ENCODE results near the gene NAXD.
"Not testable (repeated sequence)": the region's sequence is repeated elsewhere in the genome, so short reads cannot be mapped to it uniquely, and the experiment has no call there.

The NAXD gene

GRCh38 chr13:110669036-110669435 lies 53.7 kb downstream of the NAXD start:
- no peak for DNase-seq

DNA sequence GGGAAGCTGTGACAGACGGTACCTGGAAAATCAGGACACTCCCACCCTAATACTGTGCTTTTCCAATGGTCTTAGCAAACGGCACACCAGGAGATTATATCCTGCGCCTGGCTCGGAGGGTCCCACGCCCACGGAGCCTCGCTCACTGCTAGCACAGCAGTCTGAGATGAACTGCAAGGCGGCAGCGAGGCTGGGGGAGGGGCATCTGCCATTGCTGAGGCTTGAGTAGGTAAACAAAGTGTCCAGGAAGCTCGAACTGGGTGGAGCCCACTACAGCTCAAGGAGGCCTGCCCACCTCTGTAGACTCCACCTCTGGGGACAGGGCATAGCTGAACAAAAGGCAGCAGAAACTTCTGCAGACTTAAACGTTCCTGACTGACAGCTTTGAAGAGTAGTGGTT lies 54.5 kb downstream of the NAXD start:
- not testable (repeated sequence) for DNase-seq

- no peak for DNase-seq
Measured at GRCh38 chr13:110676595-110677587, 61.5 kb downstream of the NAXD start.

DNA sequence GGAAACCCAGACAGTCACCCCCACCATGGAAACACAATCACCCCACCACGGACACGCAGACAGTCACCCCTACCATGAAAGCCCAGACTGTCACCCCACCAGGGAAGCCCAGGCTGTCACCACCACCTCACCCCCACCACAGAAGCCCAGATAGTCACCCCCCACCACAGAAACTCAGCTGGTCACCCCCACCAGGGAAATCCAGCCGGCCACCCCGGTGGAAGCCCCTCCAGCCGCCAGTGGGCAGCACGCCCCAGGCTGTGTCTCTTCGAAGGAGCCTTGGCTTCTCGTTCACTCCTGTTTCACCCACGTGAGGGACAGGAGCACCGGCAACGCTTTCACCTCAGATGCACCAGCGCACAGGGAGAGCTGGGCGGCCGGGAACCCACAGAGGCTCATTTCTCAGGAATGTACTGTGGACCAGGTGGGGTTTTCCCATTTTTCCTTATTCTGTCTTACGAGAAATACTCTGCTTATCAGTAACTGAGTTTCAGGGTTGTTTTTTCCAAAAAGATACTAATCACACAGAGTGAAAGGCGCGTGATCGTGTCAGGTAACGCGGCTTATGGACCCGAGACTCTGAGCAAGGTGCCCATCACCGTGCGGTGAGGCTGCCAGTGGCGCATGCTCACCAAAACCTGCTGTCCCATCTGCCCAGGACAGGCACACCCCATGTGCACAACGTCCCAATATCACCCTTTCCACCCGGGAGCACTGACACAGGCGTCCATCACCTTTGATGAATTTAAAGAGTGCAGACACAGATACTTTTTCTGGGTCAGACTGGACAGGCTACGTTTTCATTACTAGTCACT lies 62.6 kb downstream of the NAXD start:
- no peak for DNase-seq

- DNase-seq = no peak
Measured at GRCh38 chr13:110680852-110681251, 65.5 kb downstream of the NAXD start.

GRCh38 chr13:110681868-110682550 lies 66.7 kb downstream of the NAXD start:
- DNase-seq = no peak

DNA sequence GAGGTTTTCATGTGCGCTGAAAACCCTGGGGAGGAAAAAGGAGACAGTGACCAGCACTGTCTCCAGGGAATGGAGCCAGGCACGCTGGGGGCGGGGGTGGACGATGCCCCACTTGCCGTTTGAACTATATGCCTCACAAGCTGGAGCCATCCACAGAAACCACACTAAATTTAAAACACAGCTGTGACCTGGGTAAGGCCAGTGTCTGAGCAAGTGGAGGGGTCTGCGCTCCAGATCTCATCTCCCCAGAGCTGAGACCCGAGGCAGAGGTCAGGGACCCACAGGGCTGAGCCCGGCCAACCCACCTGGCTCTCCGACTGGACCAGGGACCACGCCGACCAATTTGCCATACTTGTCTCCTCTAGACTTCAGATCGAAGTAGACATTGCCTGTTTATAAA lies 67.4 kb downstream of the NAXD start:
- DNase-seq = no peak

DNA sequence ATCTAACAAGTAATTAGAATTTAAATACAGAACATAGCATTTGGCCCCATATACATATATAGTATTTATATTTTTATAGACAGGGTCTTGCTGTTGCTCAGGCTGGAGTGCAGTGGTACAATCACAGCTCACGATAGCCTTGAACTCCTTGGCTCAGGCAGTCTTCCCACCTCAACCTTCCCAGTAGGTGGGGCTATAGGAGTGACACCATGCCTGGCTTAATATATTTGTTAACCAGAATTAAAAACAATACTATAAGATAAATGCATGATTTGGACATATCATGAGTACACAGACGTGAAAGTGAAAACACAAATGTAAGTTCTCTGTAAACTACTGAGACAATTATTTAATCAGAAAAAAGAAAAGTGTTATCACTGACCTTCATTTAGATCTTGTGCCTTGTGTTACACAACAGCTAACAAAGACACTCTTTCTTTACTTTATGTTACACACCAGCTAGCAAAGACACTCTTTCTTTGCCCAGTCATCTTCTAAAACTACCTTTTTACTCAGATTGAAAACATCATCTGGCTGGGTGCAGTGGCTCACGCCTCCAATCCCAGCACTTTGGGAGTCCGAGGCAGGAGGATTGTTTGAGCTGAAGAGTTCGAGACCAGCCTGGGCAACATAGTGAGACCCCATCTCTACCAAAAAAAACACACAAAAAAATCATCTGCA lies 68.0 kb downstream of the NAXD start:
- no peak for DNase-seq

DNA sequence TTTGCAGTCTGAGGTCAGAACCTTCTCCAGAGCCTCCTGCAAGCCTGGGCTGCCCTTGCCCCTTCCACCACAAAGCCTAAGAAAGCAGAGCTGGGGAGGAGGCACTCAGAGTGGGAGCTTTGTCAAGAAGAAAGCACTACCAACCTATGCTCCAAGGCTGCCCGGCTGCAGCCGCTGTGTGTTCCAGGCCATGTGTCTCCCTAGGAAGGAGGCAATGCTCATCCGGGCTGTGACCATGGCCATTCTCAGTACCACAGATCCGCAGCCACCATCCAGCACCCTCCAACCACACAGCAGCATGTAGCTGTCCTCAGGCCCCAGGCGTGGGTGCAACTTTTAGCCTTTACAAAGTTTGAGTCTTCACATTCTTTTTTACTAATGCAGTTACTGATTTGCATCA lies 68.6 kb downstream of the NAXD start:
- no peak for DNase-seq

GRCh38 chr13:110684388-110685056 lies 69.2 kb downstream of the NAXD start:
- DNase-seq = no peak

DNA sequence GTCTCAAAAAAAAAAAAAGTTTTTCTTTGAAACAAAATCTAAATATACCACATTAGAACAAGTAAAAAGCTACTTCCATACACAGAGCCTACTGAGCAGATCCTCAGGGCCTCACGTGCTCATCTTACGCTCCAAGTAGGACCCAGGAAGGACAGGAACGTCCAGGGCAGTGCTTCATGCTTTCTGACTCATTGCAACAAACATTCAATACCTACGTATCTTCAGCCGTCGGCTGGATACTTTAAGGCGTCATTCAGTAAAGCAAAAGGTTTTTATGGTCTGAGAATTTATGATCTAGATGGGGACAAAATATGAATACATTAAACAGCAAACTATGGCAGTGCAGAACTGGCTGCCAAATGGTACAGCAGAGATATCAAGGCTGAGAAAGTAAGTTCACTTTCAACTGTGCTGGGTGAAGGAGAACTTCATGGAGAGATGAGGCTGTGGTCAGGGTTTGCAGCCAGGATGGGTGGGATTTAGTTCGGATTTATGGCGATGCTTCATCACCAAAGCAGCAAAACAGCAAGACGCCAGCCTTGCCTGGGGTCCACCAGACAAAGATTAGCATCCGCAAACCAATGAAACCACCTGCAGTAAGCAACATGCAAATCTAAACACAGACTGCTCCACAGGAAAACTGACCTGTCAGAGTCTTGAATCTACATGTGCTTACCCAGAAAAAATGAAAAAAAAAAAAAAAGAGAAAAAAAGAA lies 70.1 kb downstream of the NAXD start:
- DNase-seq = no peak

DNA sequence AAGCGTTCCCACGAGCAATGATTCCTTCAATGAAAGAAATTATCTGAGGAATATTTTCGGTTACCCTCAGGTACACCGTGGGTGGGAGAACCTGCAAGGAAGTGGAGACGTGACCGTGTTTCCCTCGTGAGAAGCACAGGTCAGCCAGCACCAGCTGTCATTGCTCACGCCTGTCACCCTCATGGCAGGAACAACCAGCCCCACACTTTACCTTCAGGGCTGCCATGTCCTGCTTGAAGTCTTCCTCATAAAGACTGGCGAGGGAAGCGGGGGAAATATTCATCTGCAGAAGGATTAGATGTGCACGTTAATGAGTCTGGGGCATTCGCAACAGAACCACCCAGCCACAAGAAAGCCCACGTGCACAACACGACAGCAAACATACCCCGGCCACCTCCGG lies 72.4 kb downstream of the NAXD start:
- no peak for DNase-seq

DNA sequence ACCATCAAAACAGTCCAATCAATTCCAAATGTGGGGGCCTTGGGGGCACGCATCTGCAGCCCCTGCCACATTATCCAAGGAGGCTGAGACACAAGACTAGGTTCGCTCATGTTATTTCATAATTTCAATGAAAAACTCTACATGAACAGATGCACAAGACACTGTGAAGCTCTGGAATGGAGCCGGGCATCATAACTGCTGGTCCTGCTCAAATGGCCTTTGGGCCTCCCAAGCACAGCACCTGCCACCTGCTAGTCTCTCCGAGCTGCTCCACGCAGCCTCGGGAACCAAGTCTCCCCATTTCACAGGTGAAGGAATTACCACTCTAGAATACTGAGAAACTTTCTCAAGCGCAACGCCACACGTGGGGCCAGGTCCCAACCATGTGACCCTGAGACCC lies 73.7 kb downstream of the NAXD start:
- no peak for DNase-seq
